K562 (cell line): ENCODE data around the gene TBX1. TPM values are rescaled to one million over a fixed set of nuclear protein-coding genes. Genes with fewer than 3 reads are reported as not detected.

Experiments
- ATAC-seq: fragments of 200-7000 bp; cut with Tn5 transposase; 3 replicates; pipeline ENCODE4 v1.9.1; 2020; ENCODE audit warnings: moderate library complexity
- BruUV-seq: library from RNA; stranded (reverse); fragments of 400-500 nt; replicated peaks from 2 replicates; lab custom pipeline; 2021; lab: Mats Ljungman, UMichigan
- CTCF ChIA-PET: fragments of 300-600 bp; formaldehyde crosslinking; extraction: SDS; loops from one replicate; lab custom pipeline; 2021; ENCODE audit warnings: low intra/inter-chr PET ratio; lab: Yijun Ruan, JAX
- POLR2A ChIA-PET: fragments of 300-600, 350-650 bp; sonication (Branson Sonifier 250); formaldehyde crosslinking; extraction: SDS; loops from one replicate; lab custom pipeline; 2021; ENCODE audit warnings: antibody characterized with exemption, inconsistent platforms; lab: Yijun Ruan, JAX
- DNase-seq, 4 experiments: peaks; one replicate each; pipeline versions ENCODE4 v3.0.0 to v3.0.0-alpha.2; 2011 to 2018; ENCODE audit warnings: low spot score in 3 of 4, mixed read lengths in 3 of 4; ENCODE audit errors: extremely low read depth in 1 of 4
- FAIRE-seq: peaks from 2 replicates; lab custom pipeline; 2011; peaks lifted over from hg19 to GRCh38; lab: Jason Lieb, UNC
- H2AFZ ChIP-seq: 2 replicates; pipeline ENCODE4 v1.6.0; 2011; ENCODE audit warnings: low read depth, low read length, control low read depth, inconsistent platforms
- H3K27ac ChIP-seq: fragments of 200-600 bp; 3 replicates; pipeline ENCODE4 v1.8.0; 2011; ENCODE audit warnings: low read depth, mild to moderate bottlenecking, control low read depth, inconsistent platforms, low read length, moderate library complexity, mixed read lengths; ENCODE audit errors: extremely low read depth
- H3K27me3 ChIP-seq, 2 experiments: fragments of 300-600 bp in 1 of 2; 2 replicates in 1 of 2; 3 replicates in 1 of 2; pipeline versions ENCODE4 v1.6.0 to v1.8.0; 2011; ENCODE audit warnings: inconsistent platforms in 2 of 2, low read length in 2 of 2, mild to moderate bottlenecking in 1 of 2, mixed read lengths in 1 of 2, moderate library complexity in 1 of 2; ENCODE audit not compliant: control insufficient read depth in 2 of 2, insufficient read depth in 2 of 2
- H3K36me3 ChIP-seq: fragments of 300-600 bp; 3 replicates; pipeline ENCODE4 v1.8.0; 2011; ENCODE audit warnings: mild to moderate bottlenecking, low read length, inconsistent platforms; ENCODE audit not compliant: control insufficient read depth, insufficient read depth
- H3K4me1 ChIP-seq, 2 experiments: fragments of 200-600 bp in 1 of 2; replicated peaks in 1 of 2; 2 replicates in 1 of 2; 3 replicates in 1 of 2; pipeline versions ENCODE4 v1.5.1 to v1.8.0; 2011; ENCODE audit warnings: inconsistent platforms in 2 of 2, low read length in 2 of 2, mild to moderate bottlenecking in 1 of 2, mixed read lengths in 1 of 2, moderate library complexity in 1 of 2; ENCODE audit not compliant: control insufficient read depth in 2 of 2, insufficient read depth in 2 of 2
- H3K4me2 ChIP-seq: 2 replicates; pipeline ENCODE4 v1.6.1; 2011; ENCODE audit warnings: low read length, control low read depth, inconsistent platforms, mixed read lengths; ENCODE audit not compliant: insufficient read depth
- H3K4me3 ChIP-seq: fragments of 200-600 bp; sonication (generic), shearing (Covaris generic); 2 replicates; pipeline ENCODE4 v1.5.1; 2016; ENCODE audit warnings: control low read depth, inconsistent platforms
- H3K79me2 ChIP-seq: fragments of 200-600 bp; 3 replicates; pipeline ENCODE4 v1.8.0; 2011; ENCODE audit warnings: low read length, inconsistent platforms; ENCODE audit not compliant: control insufficient read depth, insufficient read depth
- H3K9ac ChIP-seq, 2 experiments: 2 replicates each; pipeline versions ENCODE4 v1.6.0 to v1.6.1; 2011; ENCODE audit warnings: low read depth in 2 of 2, low read length in 2 of 2, control low read depth in 1 of 2, inconsistent platforms in 1 of 2, mild to moderate bottlenecking in 1 of 2, mixed read lengths in 1 of 2; ENCODE audit not compliant: insufficient read depth in 1 of 2
- H3K9me1 ChIP-seq: one replicate; pipeline ENCODE4 v1.6.0; 2011; ENCODE audit warnings: inconsistent platforms, mild to moderate bottlenecking, low read length, moderate library complexity; ENCODE audit not compliant: control insufficient read depth, insufficient read depth
- H3K9me3 ChIP-seq: replicated peaks from 2 replicates; pipeline ENCODE4 v1.5.1; 2011; ENCODE audit warnings: low read depth, low read length, inconsistent platforms; ENCODE audit not compliant: control insufficient read depth, insufficient read depth
- H4K20me1 ChIP-seq: replicated peaks from 2 replicates; pipeline ENCODE4 v1.6.1; 2011; ENCODE audit warnings: low read length, inconsistent platforms, mixed read lengths; ENCODE audit not compliant: control insufficient read depth, insufficient read depth
- CHD1 ChIP-seq: fragments of 200-600 bp; sonication (generic); IDR thresholded peaks from one replicate; pipeline ENCODE4 v1.6.1; 2012; ENCODE audit warnings: mild to moderate bottlenecking, moderate library complexity, low read length, inconsistent platforms
- HNRNPLL ChIP-seq: fragments of 200-400 bp; formaldehyde crosslinking; IDR thresholded peaks from 2 replicates; pipeline ENCODE4 v1.6.1; 2017; ENCODE audit warnings: low read length, low read depth, mild to moderate bottlenecking; ENCODE audit not compliant: poor library complexity, severe bottlenecking
- JUND ChIP-seq, 2 experiments: IDR thresholded peaks; 2 replicates in 1 of 2; 3 replicates in 1 of 2; pipeline ENCODE4 v1.6.1; 2011; ENCODE audit warnings: borderline replicate concordance in 2 of 2, low read depth in 2 of 2, low read length in 2 of 2, improper control_type of control experiment in 1 of 2, missing biosample characterization in 1 of 2, missing genetic modification characterization in 1 of 2, missing genetic modification reagents in 1 of 2
- MCM3 ChIP-seq: fragments of 450-650 bp; IDR thresholded peaks from 2 replicates; pipeline ENCODE4 v1.6.1; 2016
- PRMT5 ChIP-seq: sonication (generic); formaldehyde crosslinking; IDR thresholded peaks from 2 replicates; pipeline ENCODE4 v1.5.0; 2020; ENCODE audit warnings: missing genetic modification reagents
- RNF2 ChIP-seq: sonication (generic); IDR thresholded peaks from 2 replicates; pipeline ENCODE4 v1.6.1; 2016
- TARDBP ChIP-seq: fragments of 450-650 bp; IDR thresholded peaks from 2 replicates; pipeline ENCODE4 v1.6.1; 2016
- THAP12 ChIP-seq: fragments of 250-450 bp; sonication (Bioruptor Pico); IDR thresholded peaks from 2 replicates; pipeline ENCODE4 v1.9.0; 2021; ENCODE audit warnings: mild to moderate bottlenecking, inconsistent platforms
- WHSC1 ChIP-seq: IDR thresholded peaks from one replicate; pipeline ENCODE4 v1.6.1; 2012; ENCODE audit warnings: low read length, control low read depth, inconsistent platforms
- ZBTB7A ChIP-seq: IDR thresholded peaks from 2 replicates; pipeline ENCODE4 v1.6.1; 2011; ENCODE audit warnings: low read depth, mild to moderate bottlenecking, low read length, moderate library complexity, borderline replicate concordance; ENCODE audit not compliant: control insufficient read depth
- WGBS: fragments of 100-300 bp; shearing (Covaris generic); methylation state at CpG from one replicate; pipeline ENCODE4 v1.1.6; 2016; ENCODE audit warnings: low coverage, mixed read lengths; ENCODE audit not compliant: insufficient coverage; ENCODE audit errors: missing lambda C conversion rate; 5-methylcytosine and 5-hydroxymethylcytosine counted together
- in situ Hi-C: fragments of 300-500 bp; cut with MboI; formaldehyde crosslinking; loops from 4 replicates; pipeline ENCODE4 v1.15.0; 2018; ENCODE audit warnings: inconsistent platforms, mixed read lengths
- intact Hi-C: fragments of 100-400 bp; cut with micrococcal nuclease; formaldehyde crosslinking; loops from 2 replicates; pipeline ENCODE4 v1.14.2; 2022
- polyA plus RNA-seq, 8 experiments: library from polyadenylated mRNA; depleted of rRNA in 4 of 8; stranded (reverse) in 5 of 8; unstranded in 3 of 8; fragments of >200 nt; fragmentation: Nextera tagmentation in 2 of 8; fragmentation: Illumina TruSeq in 1 of 8; extraction: Ambion mirVana in 2 of 8; extraction: Trizol in 1 of 8; gene quantifications; 2 replicates each; pipeline versions ENCODE4 v1.2.1 to v1.2.3, GENCODE V29; 2011 to 2014; ENCODE audit warnings: inconsistent platforms in 1 of 8, missing spikeins in 1 of 8
- total RNA-seq, 7 experiments: library from RNA; depleted of rRNA in 6 of 7; stranded (reverse); fragments of >200 nt in 6 of 7; fragmentation: Illumina TruSeq in 2 of 7; extraction: Trizol in 2 of 7; gene quantifications; 2 replicates each; pipeline versions ENCODE4 v1.2.1 to v1.2.3, GENCODE V29; 2011 to 2021; ENCODE audit warnings: low replicate concordance in 1 of 7
- TF ChIP-seq, protein P1 (sequence below), 2 experiments: fragments of 250-450 bp in 1 of 2; fragments of 450-650 bp in 1 of 2; sonication (Bioruptor Pico) in 1 of 2; IDR thresholded peaks; 2 replicates each; pipeline versions ENCODE4 v1.6.1 to v1.8.0; 2016 to 2021; ENCODE audit warnings: mild to moderate bottlenecking in 2 of 2, moderate library complexity in 2 of 2, missing compliant biosample characterization in 1 of 2, missing genetic modification characterization in 1 of 2

TBX1 gene
- total and polyA plus RNA-seq, 9 of the 15 experiments (the other 6 are each of a cell fraction or from before 2014, with no cell fraction given), result 0.07 to 35.0 (median 3.9) TPM

DNA sequence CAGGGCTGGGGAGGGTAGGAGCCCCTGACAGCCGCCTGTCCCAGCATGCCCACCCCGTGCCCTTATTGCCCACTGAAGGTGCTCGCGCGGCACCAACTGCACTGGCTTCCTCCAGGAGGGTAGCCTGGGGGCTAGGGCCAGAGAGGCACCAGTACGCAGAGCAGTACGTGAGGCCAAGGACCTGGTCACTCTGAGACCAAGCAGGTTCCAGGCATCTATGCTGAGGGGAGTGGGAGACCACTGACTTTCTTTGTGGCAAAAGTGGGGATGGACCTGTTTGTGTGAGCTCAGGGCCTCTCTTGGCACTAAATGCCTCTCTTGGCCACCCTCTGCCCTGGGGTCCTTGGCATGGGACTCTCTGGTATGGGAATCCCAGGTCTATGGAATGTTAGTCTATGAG lies 26.4 kb upstream of the TBX1 start:
- TF ChIP-seq ZBTB7A (peak; percentile 13; the same call in 1 of the 2 replicates), PRMT5 (CRISPR knock-in tag) (0 out of 2 replicates have a peak, but pooled peaks have one; percentile 29), THAP12 (CRISPR knock-in tag) (0 out of 2 replicates have a peak, but pooled peaks have one; percentile 7), MCM3 (peak; percentile 59; the same call in 1 of the 2 replicates), JUND (IDR thresholded peaks at IDR 0.05; ENCODE audit: borderline replicate concordance, low read depth, low read length) (no peak), JUND (tag; IDR thresholded peaks at IDR 0.05; ENCODE audit: borderline replicate concordance, low read depth, low read length) (no peak), RNF2 (no peak), HNRNPLL (peak; percentile 25), CHD1 (peak; percentile 36), TARDBP (no peak), WHSC1 (peak; percentile 51)
- TF ChIP-seq, protein P1, sequence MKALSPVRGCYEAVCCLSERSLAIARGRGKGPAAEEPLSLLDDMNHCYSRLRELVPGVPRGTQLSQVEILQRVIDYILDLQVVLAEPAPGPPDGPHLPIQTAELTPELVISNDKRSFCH (CRISPR knock-in tag; IDR thresholded peaks at IDR 0.05), result no peak
- TF ChIP-seq, protein P1 (tag; IDR thresholded peaks at IDR 0.05), result 0 out of 2 replicates have a peak, but pooled peaks have one; percentile 22
- 0 out of 4 replicates have a peak overlapping the region, but pooled peaks of 1 of the 2 experiments have one; percentile 6 for H3K9ac ChIP-seq
- 16% methylated on average over 7 of the region's 7 CpGs for WGBS
- no peaks in the 10 kb centered on the region for H3K9me1 ChIP-seq
- CTCF ChIA-PET, result no interaction called here
- H3K36me3 ChIP-seq, result no peaks in the 10 kb centered on the region
- no peaks in the 10 kb centered on the region for H3K9me3 ChIP-seq
- H3K27me3 ChIP-seq, result peaks cover 0 to 43% of the 10 kb centered on the region in 2 experiments; a peak in 3 of 5 replicates
- no peak overlapping the region for H3K27ac ChIP-seq
- POLR2A ChIA-PET, result interaction anchor here (0.7 to 2.4 kb wide), 3 partner anchors 10 to 179 kb away, joined by 4 to 10 read pairs (median 4); partner anchors contain the start of gene GP1BB
- no peak for FAIRE-seq
- in situ Hi-C loops (loop anchor here (5.0 kb wide), 1 partner anchor 178 kb away; no protein-coding TSS in a partner anchor), intact Hi-C loops (loop anchor here (5.0 kb wide), 2 partner anchors 158 to 383 kb away; partner anchors contain the start of genes RANBP1 and TRMT2A)
- ATAC-seq, result no peak
- H3K4me3 ChIP-seq, result no peak overlapping the region
- peaks cover 11 to 71% of the 10 kb centered on the region in 2 experiments for H3K4me1 ChIP-seq
- H4K20me1 ChIP-seq, result peaks cover 16% of the 10 kb centered on the region
- DNase-seq, result no peak
- BruUV-seq, result no TSS peak
- H2AFZ ChIP-seq, result no peak overlapping the region
- H3K4me2 ChIP-seq, result no peak overlapping the region
- H3K79me2 ChIP-seq, result no peaks in the 10 kb centered on the region
